ENCODE measurements around the gene ERBB4. TPM values are rescaled to one million over a fixed set of nuclear protein-coding genes. Genes with fewer than 3 reads are reported as not detected.
A peak's percentile ranks its signal among the peaks of the same experiment; 100 is the strongest.

The ERBB4 gene
- total RNA-seq, 1 experiment from 2014 or later, result 0.15 TPM

GRCh38 chr2:212153923-212154322 is 384.7 kb downstream of the ERBB4 start:
- in situ Hi-C loops (cut with HindIII; ENCODE audit: low pct_unique_long_range_greater_than_20kb, low sequenced_read_pairs), result no loop called here

GRCh38 chr2:212147921-212148513 is 390.6 kb downstream of the ERBB4 start:
- Histone ChIP-seq H3K36me3 (ENCODE audit: control insufficient read depth, insufficient read depth, low read length) (no peaks in the 10 kb centered on the region; the same call in 1 of the 2 replicates), H3K9me3 (ENCODE audit: control insufficient read depth, insufficient read depth, low read depth, low read length) (no peaks in the 10 kb centered on the region), H3K27ac (ENCODE audit: low read length) (no peak overlapping the region), H3K27me3 (ENCODE audit: control insufficient read depth, insufficient read depth, low read length) (no peaks in the 10 kb centered on the region), H3K4me3 (ENCODE audit: low read depth in 2 of 2, low read length in 2 of 2) (no peak overlapping the region), H3K4me1 (ENCODE audit: control insufficient read depth, insufficient read depth, low read length) (no peaks in the 10 kb centered on the region)
- ATAC-seq (no peak), DNase-seq (ENCODE audit: low read depth, low spot score) (no peak)
- POLR2A ChIA-PET, result no interaction called here
- no TSS peak for BruUV-seq (replicated peaks)
- TF ChIP-seq TCF7L2 (IDR thresholded peaks at IDR 0.05; ENCODE audit: low read depth, low read length) (no peak), SIN3A (IDR thresholded peaks at IDR 0.05; ENCODE audit: borderline replicate concordance, insufficient read depth, low read depth, low read length) (no peak), POLR2AphosphoS5 (IDR thresholded peaks at IDR 0.05; ENCODE audit: low read depth, low read length) (no peak), CTCF (IDR thresholded peaks at IDR 0.05) (peak; percentile 43; the same call in 1 of the 2 replicates), REST (IDR thresholded peaks at IDR 0.05; ENCODE audit: insufficient read depth in 1 of 2, low read depth in 2 of 2, low read length in 1 of 2) (no peak)
- CTCF ChIA-PET, result no interaction called here
- in situ Hi-C loops (cut with HindIII; ENCODE audit: low pct_unique_long_range_greater_than_20kb, low sequenced_read_pairs) (no loop called here), intact Hi-C loops (cut with micrococcal nuclease; ENCODE audit: unreplicated experiment) (loop anchor here (5.0 to 10.0 kb wide), 2 partner anchors 397 to 419 kb away; no protein-coding TSS in a partner anchor)

More at GRCh38 chr2:212153923-212154322, 384.7 kb downstream of the ERBB4 start:
- DNase-seq (ENCODE audit: low read depth, low spot score) (no peak), ATAC-seq (no peak)
- no peak for TF ChIP-seq TCF7L2 (IDR thresholded peaks at IDR 0.05; ENCODE audit: low read depth, low read length)
- no peak for TF ChIP-seq POLR2AphosphoS5 (IDR thresholded peaks at IDR 0.05; ENCODE audit: low read depth, low read length)
- no peak for TF ChIP-seq REST (IDR thresholded peaks at IDR 0.05; ENCODE audit: insufficient read depth in 1 of 2, low read depth in 2 of 2, low read length in 1 of 2)
- no peak for TF ChIP-seq SIN3A (IDR thresholded peaks at IDR 0.05; ENCODE audit: borderline replicate concordance, insufficient read depth, low read depth, low read length)
- no peak for TF ChIP-seq CTCF (IDR thresholded peaks at IDR 0.05)
- H3K36me3 ChIP-seq (ENCODE audit: control insufficient read depth, insufficient read depth, low read length), result no peaks in the 10 kb centered on the region
- no peaks in the 10 kb centered on the region for H3K4me1 ChIP-seq (ENCODE audit: control insufficient read depth, insufficient read depth, low read length)
- H3K9me3 ChIP-seq (ENCODE audit: control insufficient read depth, insufficient read depth, low read depth, low read length), result no peaks in the 10 kb centered on the region
- intact Hi-C loops (cut with micrococcal nuclease; ENCODE audit: unreplicated experiment), result no loop called here
- no peak overlapping the region for H3K4me3 ChIP-seq (ENCODE audit: low read depth in 2 of 2, low read length in 2 of 2)
- BruUV-seq (replicated peaks), result no TSS peak
- CTCF ChIA-PET, result no interaction called here
- H3K27me3 ChIP-seq (ENCODE audit: control insufficient read depth, insufficient read depth, low read length), result no peaks in the 10 kb centered on the region
- POLR2A ChIA-PET, result no interaction called here
- H3K27ac ChIP-seq (ENCODE audit: low read length), result no peak overlapping the region
